Urothelium cell line (cell line): Measurements from ENCODE around the gene TSBP1.
"Not testable (repeated sequence)": the region's sequence is repeated elsewhere in the genome, so short reads cannot be mapped to it uniquely, and the experiment has no call there.

Experiments
- DNase-seq: peaks from one replicate; pipeline ENCODE4 v3.0.0; 2011; ENCODE audit warnings: low spot score, mixed read lengths
- FAIRE-seq: peaks from 2 replicates; lab custom pipeline; 2011; peaks lifted over from hg19 to GRCh38; lab: Jason Lieb, UNC

TSBP1 gene

DNA sequence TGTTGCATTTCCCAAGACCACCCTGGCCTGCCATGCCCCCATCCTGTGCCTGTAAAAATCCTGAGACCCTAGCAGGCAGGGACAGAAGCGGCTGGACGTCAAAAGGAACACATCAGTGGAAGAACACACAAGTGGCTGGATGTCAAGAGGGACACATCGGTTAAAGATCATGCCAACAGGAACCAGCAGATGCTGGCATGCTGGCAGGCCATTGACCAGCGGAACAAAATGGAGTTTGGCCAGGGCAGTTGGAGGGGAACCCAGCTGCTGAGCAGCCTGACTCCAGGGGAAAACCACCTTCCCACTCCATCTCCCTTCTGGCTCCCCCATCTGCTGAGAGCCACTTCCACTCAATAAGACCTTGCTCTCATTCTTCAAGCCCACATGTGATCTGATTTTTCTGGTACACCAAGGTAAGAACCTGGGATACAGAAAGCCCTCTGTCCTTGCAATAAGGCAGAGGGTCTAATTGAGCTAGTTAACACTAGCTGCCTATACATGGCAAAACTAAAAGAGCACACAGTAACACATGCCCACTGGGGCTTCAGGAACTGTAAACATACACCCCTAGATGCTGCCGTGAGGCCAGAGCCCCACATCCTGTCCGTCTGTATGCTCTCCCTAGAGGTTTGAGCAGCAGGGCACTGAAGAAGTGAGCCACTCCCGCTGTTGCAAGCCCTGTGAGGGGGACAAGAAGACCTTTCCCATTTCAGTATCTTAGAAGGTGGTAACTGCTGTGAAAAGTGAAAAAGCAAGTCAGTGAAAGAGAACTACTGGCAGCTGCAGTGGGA is 4.2 kb upstream of the TSBP1 start:
- FAIRE-seq, result no peak
- no peak for DNase-seq

DNA sequence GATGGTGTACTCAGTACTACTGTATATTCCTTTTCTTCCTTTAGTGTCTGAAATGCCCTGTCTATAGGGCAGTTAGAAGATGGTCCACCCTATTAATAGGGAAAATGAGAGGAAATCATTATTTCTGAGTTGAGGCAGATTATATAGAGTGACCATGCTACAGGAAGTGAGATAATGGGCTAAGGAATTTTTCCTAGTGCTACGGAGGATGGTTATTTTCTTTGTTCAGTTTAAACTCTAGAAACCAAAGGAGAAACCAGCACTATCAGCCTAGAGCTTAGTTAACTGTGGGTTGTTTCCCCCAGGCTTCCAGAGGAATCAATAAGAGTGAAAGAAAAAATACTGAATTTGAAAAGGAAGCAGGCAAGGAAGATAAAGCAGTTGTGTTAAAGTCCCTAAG is 474 bp downstream of the TSBP1 start:
- FAIRE-seq, result no peak
- DNase-seq, result no peak

DNA sequence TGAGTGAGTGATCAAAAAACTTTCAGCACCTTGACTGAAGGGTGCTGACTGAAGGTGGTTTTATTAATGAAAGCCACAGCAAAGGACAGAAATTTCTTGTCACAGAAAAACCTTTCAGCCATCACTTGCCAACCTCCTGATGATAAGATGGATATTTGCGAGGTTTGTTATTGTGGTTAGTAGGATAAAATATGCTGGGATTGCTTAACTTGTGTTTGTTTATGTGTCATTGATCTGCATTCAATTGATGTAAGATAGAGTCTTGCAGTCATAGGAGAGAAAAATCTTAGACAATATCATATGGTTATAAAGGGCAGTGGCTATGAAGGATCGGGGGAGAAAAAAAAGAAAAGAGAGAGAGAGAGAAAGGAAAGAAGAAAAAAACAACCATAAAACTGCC is 1.2 kb downstream of the TSBP1 start:
- DNase-seq, result no peak

DNA sequence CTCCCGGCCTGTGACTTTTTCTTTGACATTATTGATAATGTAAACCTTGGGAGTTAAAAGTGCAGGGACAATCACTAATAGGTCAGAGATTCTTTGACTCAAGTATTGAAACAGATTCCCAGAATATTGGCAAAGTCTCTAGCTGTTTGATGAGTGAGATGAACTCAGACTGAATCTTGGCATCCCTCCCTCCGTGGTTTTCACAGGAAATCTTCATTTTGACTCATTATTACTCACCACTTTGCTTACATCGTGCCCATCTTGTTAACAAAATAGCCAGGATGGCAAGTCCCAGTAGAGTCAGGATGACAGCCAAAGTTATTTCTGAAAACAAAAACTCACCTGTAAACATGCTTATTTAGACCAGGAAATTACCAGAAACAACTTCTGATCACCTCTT is 2.0 kb downstream of the TSBP1 start:
- FAIRE-seq (peak; percentile 50), DNase-seq (peak; percentile 56)

More for the DNA sequence above, 1.2 kb downstream of the TSBP1 start:
- no peak for FAIRE-seq

DNA sequence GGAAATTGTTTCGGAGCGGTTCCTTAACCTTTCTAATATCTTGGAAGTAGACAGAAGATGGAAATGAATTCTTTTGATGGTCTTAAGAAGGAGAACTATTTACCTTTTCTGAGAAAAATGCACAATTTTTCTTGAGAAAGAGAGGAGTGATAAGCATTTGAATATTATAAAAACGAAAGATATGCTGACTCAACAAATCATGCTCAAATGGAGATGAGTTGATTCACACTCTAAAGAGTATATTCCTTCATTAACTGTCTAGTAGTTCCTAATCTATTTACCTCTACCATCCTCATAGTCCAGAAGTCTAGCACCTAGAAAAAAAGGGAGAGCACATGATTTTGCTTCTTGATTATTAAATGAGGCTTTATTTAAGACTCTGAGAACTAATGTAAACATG is 4.1 kb downstream of the TSBP1 start:
- no peak for DNase-seq
- FAIRE-seq, result no peak

DNA sequence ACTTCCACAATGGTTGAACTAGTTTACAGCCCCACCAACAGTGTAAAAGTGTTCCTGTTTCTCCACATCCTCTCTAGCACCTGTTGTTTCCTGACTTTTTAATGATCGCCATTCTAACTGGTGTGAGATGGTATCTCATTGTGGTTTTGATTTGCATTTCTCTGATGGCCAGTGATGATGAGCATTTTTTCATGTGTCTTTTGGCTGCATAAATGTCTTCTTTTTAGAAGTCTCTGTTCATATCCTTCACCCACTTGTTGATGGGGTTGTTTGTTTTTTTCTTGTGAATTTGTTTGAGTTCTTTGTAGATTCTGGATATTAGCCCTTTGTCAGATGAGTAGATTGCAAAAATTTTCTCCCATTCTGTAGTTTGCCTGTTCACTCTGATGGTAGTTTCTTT is 12.5 kb downstream of the TSBP1 start:
- FAIRE-seq, DNase-seq: not testable (repeated sequence)

DNA sequence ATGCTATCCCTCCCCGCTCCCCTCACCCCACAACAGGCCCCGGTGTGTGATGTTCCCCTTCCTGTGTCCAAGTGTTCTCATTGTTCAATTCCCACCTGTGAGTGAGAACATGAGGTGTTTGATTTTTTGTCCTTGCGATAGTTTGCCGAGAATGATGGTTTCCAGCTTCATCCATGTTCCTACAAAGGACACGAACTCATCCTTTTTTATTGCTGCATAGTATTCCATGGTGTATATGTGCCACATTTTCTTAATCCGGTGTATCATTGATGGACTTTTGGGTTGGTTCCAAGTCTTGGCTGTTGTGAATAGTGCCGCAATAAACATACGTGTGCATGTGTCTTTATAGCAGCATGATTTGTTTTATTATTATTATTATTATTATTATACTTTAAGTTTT is 13.2 kb downstream of the TSBP1 start:
- FAIRE-seq, DNase-seq: not testable (repeated sequence)

DNA sequence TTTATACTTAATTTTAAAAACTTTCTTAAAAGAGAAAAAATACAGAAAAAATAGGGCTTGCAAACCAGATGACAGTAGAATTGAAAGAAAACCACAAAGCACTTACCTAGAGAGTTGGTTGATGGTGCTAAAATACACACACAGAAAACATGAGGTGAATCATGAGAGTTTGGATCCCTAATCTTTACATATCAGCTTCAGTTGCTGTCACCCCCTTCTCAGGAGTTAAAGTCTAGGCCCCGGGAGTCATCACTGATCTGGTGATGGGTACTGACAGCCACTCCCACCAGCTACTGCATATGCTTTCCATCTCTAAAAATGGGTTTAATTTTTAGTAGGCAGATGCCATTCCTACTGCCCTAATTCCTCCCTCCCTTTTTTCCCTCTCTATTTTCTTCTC is 16.7 kb downstream of the TSBP1 start:
- FAIRE-seq, result no peak
- DNase-seq, result no peak

DNA sequence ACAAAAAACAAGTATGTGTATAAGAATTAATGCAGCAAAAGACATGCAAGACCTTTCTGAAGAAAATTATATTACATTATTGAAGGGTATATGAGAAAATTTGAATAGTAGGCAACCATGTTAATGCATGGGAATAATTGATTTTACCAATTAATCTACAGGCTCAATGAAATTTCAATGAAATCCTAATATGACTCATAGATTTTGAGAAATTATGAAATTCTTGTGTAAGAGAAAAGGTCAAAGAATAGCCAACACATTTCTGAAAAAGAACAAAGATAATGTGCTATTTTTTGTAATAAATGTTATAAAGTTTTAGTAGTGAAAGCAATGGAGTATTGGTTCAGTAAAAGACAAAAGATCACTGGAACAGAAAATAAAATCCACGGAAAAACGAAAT is 18.4 kb downstream of the TSBP1 start:
- DNase-seq, result no peak
- FAIRE-seq, result no peak

DNA sequence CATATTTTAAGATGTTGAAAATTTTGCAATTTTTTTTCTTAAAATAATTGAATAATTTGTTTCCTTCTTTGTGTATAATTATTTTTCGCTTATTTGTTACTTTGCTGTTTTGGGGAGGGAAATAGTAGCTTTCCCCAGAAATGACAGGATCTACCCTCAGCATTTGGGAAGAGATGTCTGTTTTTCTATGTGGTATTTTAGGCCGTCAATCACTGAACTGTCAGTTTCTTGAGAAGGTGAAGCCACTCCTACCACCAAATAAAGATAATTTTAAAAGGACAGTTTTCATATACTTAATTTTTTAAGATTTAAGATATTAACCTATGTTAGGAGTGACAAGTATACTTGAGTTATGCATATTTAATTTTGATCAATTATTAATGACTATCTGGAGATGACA is 31.5 kb downstream of the TSBP1 start:
- DNase-seq (no peak), FAIRE-seq (no peak)

DNA sequence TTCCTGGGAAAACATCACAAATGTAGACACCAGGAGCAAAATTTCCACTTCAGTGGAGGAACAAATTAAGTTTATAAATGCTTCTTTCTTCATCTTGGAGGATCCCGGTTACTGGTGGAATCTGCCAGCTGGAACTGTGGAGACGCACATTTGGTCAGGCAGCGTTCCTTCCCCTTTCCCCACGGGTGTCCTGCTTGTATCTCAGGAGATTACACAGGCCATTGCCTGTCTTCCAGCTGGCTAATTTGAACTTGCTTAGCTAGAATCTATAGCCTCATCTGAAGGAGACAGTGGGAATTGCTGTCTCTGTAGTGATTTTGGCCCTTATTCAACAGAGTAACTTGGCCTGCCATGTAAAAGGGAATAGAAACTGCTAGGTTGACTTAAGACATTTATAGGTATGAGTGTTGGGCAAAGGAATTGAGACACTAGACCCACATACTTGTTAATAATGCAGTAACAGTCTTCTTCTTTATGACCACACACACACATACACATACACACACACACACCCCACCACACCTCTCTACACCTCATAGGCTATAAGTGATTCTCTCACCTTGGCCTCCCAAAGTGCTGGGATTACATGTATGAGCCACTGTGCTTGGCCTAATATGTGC is 34.4 kb downstream of the TSBP1 start:
- DNase-seq (no peak), FAIRE-seq (no peak)

DNA sequence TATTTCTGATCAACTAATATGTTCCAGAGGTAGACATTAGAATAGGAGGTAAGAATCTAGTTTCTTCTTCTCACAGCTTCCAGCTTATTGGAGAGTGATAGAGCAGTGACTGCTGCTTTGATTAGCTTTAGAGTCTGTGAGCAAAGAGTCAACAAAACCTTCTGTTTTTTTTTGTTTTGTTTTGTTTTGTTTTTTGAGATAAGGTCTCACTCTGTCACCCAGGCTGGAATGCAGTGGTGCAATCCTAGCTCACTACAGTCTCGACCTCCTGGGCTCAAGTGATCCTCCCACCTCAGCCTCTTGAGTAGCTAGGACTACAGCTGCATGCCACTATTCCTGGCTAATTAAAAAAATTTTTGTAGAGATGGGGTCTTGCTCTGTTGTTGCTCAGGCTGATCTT is 39.3 kb downstream of the TSBP1 start:
- DNase-seq (no peak), FAIRE-seq (no peak)

DNA sequence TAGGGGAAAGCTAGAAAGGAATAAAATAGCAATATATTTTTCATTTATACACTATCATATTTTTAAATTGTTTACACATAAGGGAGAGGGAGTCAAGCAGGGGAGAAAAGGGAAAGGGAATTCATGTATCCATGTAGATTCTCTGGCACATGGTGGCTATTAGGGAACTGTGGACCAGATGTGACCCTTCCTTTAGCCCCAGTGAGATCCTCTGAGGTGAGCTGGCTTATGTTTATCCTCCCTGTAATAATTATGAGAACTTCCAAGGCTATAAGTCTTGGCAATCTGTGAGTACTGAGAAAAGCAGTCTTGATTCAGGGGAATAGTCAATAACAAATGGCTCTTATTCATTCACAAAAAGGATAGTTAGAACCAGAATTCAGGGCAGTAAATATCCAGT is 42.6 kb downstream of the TSBP1 start:
- FAIRE-seq (no peak), DNase-seq (no peak)

DNA sequence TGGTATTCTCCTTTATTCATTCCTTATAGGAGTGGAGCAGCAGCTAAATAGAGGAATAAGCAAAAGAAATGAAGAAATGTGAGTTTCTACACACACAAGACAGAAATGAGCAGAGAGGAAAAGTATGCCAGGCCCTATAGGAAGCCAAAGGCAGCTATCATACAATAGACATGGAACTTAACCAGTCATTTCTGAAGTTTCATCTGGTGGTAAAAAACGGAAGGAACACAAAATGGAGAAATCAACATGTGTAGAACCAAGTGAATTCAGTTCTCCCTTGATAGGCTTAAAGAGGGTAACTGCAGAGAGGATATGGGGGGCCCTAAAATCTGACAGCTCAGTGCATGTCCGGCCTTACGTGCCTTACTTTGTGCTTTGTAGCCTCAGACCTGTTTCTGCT is 44.6 kb downstream of the TSBP1 start:
- no peak for FAIRE-seq
- DNase-seq, result no peak

DNA sequence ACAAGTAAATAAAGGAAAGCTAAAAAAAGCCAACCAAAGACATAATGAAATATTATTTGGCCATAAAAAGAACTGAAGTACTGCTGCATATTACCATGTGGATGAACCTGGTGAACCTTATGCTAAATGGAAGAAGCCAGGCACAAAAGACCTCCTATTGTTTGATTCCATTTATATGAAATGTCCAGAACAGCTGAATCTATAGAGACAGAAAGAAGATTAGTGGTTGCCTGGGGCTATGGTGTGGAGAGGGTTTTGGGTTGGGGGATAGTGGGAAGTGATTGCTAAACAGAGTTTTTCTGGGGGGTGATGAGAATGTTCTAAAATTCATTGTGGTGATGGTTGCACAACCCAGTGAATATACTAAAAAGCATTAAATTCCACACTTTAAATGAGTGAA is 53.2 kb downstream of the TSBP1 start:
- FAIRE-seq (no peak), DNase-seq (no peak)

DNA sequence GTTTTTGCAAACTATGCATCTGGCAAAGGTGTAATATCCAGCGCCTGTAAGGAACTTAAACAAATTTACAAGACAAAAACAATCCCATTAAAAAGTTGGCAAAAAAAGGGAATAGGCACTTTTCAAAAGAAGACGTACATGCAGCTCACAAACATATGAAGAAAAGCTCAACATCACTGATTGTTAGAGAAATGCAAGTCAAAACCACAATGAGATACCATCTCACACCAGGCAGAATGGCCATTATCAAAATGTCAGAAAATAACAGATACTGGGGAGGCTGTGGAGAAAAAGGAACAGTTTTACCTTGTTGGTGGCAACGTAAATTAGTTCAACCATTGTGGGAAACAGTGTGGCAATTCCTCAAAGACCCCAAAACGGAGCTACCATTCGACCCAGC is 54.2 kb downstream of the TSBP1 start:
- FAIRE-seq (no peak), DNase-seq (no peak)

DNA sequence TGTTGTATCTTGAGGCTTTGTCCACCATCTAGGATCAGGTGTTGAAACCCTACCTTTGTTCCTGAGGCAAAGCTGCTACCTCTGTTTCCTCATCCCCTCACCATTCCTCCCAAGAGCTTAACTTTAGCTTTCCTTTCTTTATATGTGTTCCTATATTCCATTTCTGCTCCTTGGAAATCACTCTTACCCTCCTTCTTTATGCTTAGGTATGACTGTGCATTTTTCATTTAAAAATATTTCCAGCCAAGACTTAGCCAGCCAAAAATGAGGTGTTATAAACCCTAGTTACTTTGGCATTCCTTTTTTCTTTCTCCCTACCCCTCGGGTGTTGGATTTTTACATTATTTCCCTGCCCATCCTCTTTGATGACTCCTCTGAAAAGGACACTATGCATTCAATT is 57.7 kb downstream of the TSBP1 start:
- DNase-seq, result no peak
- no peak for FAIRE-seq

DNA sequence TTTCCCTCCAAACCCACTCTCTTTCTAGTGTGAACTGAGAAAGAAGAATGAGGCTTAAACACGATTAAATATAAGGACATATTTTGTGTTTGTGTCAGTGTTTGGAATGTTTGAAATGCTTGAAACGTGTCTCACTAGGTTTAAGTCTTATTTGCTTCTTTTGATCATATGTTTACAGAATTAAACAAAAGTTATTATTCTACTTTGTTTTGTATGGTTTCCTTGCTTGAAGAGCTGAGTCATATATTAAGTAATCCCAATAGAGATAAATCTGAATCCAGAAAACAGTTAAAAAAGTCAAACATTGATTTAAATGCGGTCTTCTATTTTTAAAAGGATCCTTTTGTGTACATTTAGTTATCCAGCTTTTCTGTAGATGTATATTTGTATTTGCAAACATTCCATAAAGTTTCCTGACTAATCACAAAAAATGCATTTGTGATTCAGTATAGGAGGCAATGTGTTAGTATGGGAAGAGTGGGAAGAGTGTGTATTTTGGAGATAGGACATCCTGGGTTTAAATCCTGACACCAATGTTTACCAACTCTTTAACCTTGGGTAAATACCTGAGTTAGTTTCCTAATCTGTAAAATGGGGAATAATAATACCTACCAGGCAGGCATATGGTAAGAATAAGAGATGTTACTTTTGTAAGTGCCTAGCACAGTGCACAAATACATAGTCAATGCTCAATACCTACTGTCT is 72.9 kb downstream of the TSBP1 start:
- FAIRE-seq (no peak), DNase-seq (no peak)

DNA sequence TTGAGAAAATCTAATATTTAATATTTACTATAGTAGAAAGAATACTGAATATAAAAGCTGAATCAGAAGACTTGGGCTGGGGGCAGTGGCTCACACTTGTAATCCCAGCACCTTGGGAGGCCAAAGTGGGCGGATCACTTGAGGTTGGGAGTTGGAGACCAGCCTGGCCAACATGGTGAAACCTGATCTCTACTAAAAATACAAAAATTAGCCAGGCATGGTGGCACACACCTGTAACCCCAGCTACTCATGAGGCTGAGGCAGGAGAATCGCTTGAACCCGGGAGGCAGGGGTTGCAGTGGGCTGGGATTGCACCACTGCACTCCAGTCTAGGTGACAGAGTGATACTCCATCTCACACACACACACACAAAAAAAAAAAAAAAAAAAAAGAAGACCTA is 76.7 kb downstream of the TSBP1 start:
- FAIRE-seq, DNase-seq: not testable (repeated sequence)

DNA sequence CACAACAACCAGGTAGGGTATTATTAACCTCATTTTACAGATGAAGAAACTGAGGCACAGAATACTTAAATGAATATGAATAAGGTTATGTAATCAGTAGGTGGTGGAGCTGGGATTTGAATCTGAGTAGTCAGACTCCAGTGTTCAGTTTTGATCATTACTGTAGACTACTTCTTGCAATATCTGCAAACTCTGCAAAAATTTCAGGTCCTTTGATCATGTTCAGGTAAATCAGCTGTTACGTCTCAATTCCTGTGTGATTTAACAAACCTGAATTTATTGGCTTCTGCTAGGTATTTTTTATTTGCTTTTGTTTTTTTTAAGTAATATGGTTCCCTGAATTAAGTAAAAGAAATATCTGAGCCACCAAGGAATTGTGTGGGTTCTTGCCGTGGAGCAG is 77.1 kb downstream of the TSBP1 start:
- DNase-seq (no peak), FAIRE-seq (no peak)

DNA sequence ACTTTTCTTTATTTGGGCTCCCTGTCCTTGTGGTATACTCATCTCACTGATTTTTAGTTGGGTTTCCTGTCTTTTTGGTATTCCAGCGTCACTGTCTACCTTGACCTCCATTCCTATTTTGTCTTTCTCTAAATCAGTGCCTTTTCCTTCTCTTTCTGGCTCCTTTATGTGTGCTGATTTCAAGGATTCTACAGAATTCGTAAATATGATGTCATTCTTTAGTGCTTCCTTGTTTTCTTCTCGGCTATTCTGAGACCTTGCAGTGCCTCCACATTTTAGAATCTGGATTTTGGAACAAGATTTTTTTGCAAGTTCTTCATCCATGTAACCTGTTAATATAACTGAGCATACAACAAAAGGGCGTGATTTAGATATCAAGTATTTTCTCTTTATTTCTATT is 78.0 kb downstream of the TSBP1 start:
- FAIRE-seq (no peak), DNase-seq (no peak)

DNA sequence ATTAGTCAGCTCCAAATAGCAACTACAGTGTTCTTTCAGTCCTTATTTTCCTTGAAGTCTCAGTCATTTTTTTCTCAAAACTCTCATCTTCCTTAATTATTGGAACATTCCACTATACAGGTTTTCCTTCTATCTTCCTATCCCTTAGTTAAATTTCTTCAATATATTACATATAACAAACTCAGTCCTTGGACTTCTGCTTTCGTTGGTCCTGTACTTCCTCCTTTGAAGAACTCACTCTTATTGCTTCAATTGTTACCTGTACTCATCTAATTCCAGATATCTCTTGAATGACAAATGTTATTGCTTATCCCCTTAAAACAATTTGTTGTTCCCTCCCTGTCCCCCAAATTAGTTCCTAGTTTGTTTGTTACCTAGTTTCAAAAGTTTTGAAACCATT is 80.2 kb downstream of the TSBP1 start:
- no peak for DNase-seq
- FAIRE-seq, result no peak
